Mesenchymal stem cell (in vitro differentiated cells and primary cell): ENCODE data around the gene APOA5.

Experiments
- DNase-seq: peaks from one replicate; pipeline ENCODE4 v3.0.0-alpha.2; 2013
- H2AFZ ChIP-seq: one replicate; pipeline ENCODE4 v1.6.1; 2013; ENCODE audit warnings: low read depth, mild to moderate bottlenecking, control low read depth, inconsistent platforms, low read length, moderate library complexity
- H2AK5ac ChIP-seq: 2 replicates; pipeline ENCODE4 v1.6.1; 2013; ENCODE audit warnings: low read length, moderate library complexity, mild to moderate bottlenecking, inconsistent platforms; ENCODE audit not compliant: severe bottlenecking
- H2BK120ac ChIP-seq: one replicate; pipeline ENCODE4 v1.6.1; 2013; ENCODE audit warnings: low read depth, mild to moderate bottlenecking, inconsistent platforms, low read length, moderate library complexity
- H2BK12ac ChIP-seq, 2 experiments: one replicate each; pipeline ENCODE4 v1.6.1; 2013; ENCODE audit warnings: inconsistent platforms in 2 of 2, low read length in 2 of 2, mild to moderate bottlenecking in 2 of 2, moderate library complexity in 2 of 2, control low read depth in 1 of 2
- H2BK15ac ChIP-seq: one replicate; pipeline ENCODE4 v1.6.1; 2013; ENCODE audit warnings: mild to moderate bottlenecking, low read depth, inconsistent platforms; ENCODE audit not compliant: poor library complexity, severe bottlenecking
- H2BK5ac ChIP-seq: 2 replicates; pipeline ENCODE4 v1.6.1; 2013; ENCODE audit warnings: low read depth, mild to moderate bottlenecking, low read length, control low read depth, inconsistent platforms; ENCODE audit not compliant: poor library complexity, severe bottlenecking
- H3K14ac ChIP-seq, 2 experiments: one replicate each; pipeline ENCODE4 v1.6.1; 2013; ENCODE audit warnings: inconsistent platforms in 2 of 2, low read length in 2 of 2, control low read depth in 1 of 2, mild to moderate bottlenecking in 1 of 2, moderate library complexity in 1 of 2
- H3K18ac ChIP-seq, 2 experiments: one replicate each; pipeline ENCODE4 v1.6.1; 2013; ENCODE audit warnings: inconsistent platforms in 2 of 2, low read length in 2 of 2, control low read depth in 1 of 2, low read depth in 1 of 2, mild to moderate bottlenecking in 1 of 2
- H3K23ac ChIP-seq, 2 experiments: one replicate each; pipeline ENCODE4 v1.6.1; 2013; ENCODE audit warnings: inconsistent platforms in 2 of 2, low read length in 2 of 2, mild to moderate bottlenecking in 2 of 2, moderate library complexity in 2 of 2, control low read depth in 1 of 2
- H3K27ac ChIP-seq: 2 replicates; pipeline ENCODE4 v1.5.1; 2013; ENCODE audit warnings: mild to moderate bottlenecking, moderate library complexity, low read length, control low read depth, inconsistent platforms; ENCODE audit not compliant: poor library complexity, severe bottlenecking
- H3K27me3 ChIP-seq, 2 experiments: 2 replicates each; pipeline versions ENCODE4 v1.6.1 to v1.7.0; 2013; ENCODE audit warnings: low read length in 2 of 2, mild to moderate bottlenecking in 2 of 2, moderate library complexity in 2 of 2, control low read depth in 1 of 2, inconsistent platforms in 1 of 2; ENCODE audit not compliant: control insufficient read depth in 1 of 2, insufficient read depth in 1 of 2
- H3K36me3 ChIP-seq, 2 experiments: 2 replicates each; pipeline versions ENCODE4 v1.6.1 to v1.7.0; 2013; ENCODE audit warnings: low read length in 2 of 2, control low read depth in 1 of 2, inconsistent platforms in 1 of 2, low read depth in 1 of 2, mild to moderate bottlenecking in 1 of 2; ENCODE audit not compliant: insufficient read depth in 2 of 2, control insufficient read depth in 1 of 2
- H3K4ac ChIP-seq, 2 experiments: one replicate each; pipeline ENCODE4 v1.6.1; 2013; ENCODE audit warnings: inconsistent platforms in 2 of 2, low read length in 2 of 2, mild to moderate bottlenecking in 2 of 2, moderate library complexity in 2 of 2, control low read depth in 1 of 2, low read depth in 1 of 2
- H3K4me1 ChIP-seq: 2 replicates; pipeline ENCODE4 v1.6.1; 2013; ENCODE audit warnings: low read depth, low read length, control low read depth; ENCODE audit not compliant: control insufficient read depth, insufficient read depth
- H3K4me2 ChIP-seq: 2 replicates; pipeline ENCODE4 v1.6.1; 2013; ENCODE audit warnings: low read length, mild to moderate bottlenecking, inconsistent platforms; ENCODE audit not compliant: poor library complexity, severe bottlenecking
- H3K4me3 ChIP-seq, 2 experiments: 2 replicates each; pipeline versions ENCODE4 v1.5.1 to v1.7.0; 2013; ENCODE audit warnings: low read length in 2 of 2, mild to moderate bottlenecking in 2 of 2, control low read depth in 1 of 2, low read depth in 1 of 2; ENCODE audit not compliant: insufficient read depth in 1 of 2
- H3K79me1 ChIP-seq: replicated peaks from 2 replicates; pipeline ENCODE4 v1.6.1; 2013; ENCODE audit warnings: mild to moderate bottlenecking, control low read depth, low read length, inconsistent platforms; ENCODE audit not compliant: poor library complexity, severe bottlenecking
- H3K9ac ChIP-seq: 2 replicates; pipeline ENCODE4 v1.7.0; 2013; ENCODE audit warnings: mild to moderate bottlenecking, low read length, moderate library complexity
- H3K9me3 ChIP-seq: 2 replicates; pipeline ENCODE4 v1.7.0; 2013; ENCODE audit warnings: mild to moderate bottlenecking, low read length; ENCODE audit not compliant: control insufficient read depth
- H4K8ac ChIP-seq: one replicate; pipeline ENCODE4 v1.6.1; 2013; ENCODE audit warnings: inconsistent platforms, mild to moderate bottlenecking, low read length, moderate library complexity
- H4K91ac ChIP-seq: one replicate; pipeline ENCODE4 v1.6.1; 2013; ENCODE audit warnings: mild to moderate bottlenecking, low read length, inconsistent platforms
- WGBS: methylation state at CpG from one replicate; pipeline ENCODE4 v1.1.7; 2013; ENCODE audit warnings: mixed read lengths; 5-methylcytosine and 5-hydroxymethylcytosine counted together

Gene APOA5

GRCh38 chr11:116811194-116811593, 19.5 kb upstream of the APOA5 start:
- H2BK12ac ChIP-seq = no peak overlapping the region
- H2AK5ac ChIP-seq = no peak overlapping the region
- H2BK15ac ChIP-seq = no peak overlapping the region
- no peak overlapping the region for H3K9ac ChIP-seq
- no peak overlapping the region for H2BK5ac ChIP-seq
- no peak overlapping the region for H3K4me2 ChIP-seq
- H3K18ac ChIP-seq = no peak overlapping the region
- H2AFZ ChIP-seq = no peak overlapping the region
- no peak overlapping the region for H3K4me3 ChIP-seq
- H3K36me3 ChIP-seq = no peaks in the 10 kb centered on the region
- H4K8ac ChIP-seq = no peak overlapping the region
- DNase-seq = no peak
- H3K79me1 ChIP-seq = no peaks in the 10 kb centered on the region
- H3K27me3 ChIP-seq = peaks cover 0 to 23% of the 10 kb centered on the region in 2 experiments
- WGBS = 80% methylated on average over 3 of the region's 3 CpGs
- no peak overlapping the region for H3K14ac ChIP-seq
- H3K4ac ChIP-seq = no peak overlapping the region
- H4K91ac ChIP-seq = no peak overlapping the region
- no peak overlapping the region for H3K23ac ChIP-seq
- no peak overlapping the region for H2BK120ac ChIP-seq
- no peaks in the 10 kb centered on the region for H3K9me3 ChIP-seq
- H3K4me1 ChIP-seq = no peaks in the 10 kb centered on the region
- no peak overlapping the region for H3K27ac ChIP-seq

GRCh38 chr11:116808262-116809175, 16.8 kb upstream of the APOA5 start:
- no peaks in the 10 kb centered on the region for H3K9me3 ChIP-seq
- H2BK15ac ChIP-seq = no peak overlapping the region
- H2BK5ac ChIP-seq = no peak overlapping the region
- no peak overlapping the region for H3K23ac ChIP-seq
- no peak for DNase-seq
- H2BK12ac ChIP-seq = no peak overlapping the region
- H3K79me1 ChIP-seq = no peaks in the 10 kb centered on the region
- peak overlapping the region; percentile 8 for H2AFZ ChIP-seq
- H3K4me1 ChIP-seq = no peaks in the 10 kb centered on the region
- no peak overlapping the region for H3K4ac ChIP-seq
- H3K18ac ChIP-seq = no peak overlapping the region
- H3K4me3 ChIP-seq = no peak overlapping the region
- H3K27me3 ChIP-seq = peaks cover 0 to 16% of the 10 kb centered on the region in 2 experiments
- WGBS = 89% methylated on average over 12 of the region's 14 CpGs
- H2BK120ac ChIP-seq = no peak overlapping the region
- no peak overlapping the region for H3K14ac ChIP-seq
- H2AK5ac ChIP-seq = no peak overlapping the region
- H3K27ac ChIP-seq = no peak overlapping the region
- H3K9ac ChIP-seq = no peak overlapping the region
- H4K8ac ChIP-seq = no peak overlapping the region
- H4K91ac ChIP-seq = no peak overlapping the region
- no peak overlapping the region for H3K4me2 ChIP-seq
- no peaks in the 10 kb centered on the region for H3K36me3 ChIP-seq

GRCh38 chr11:116807601-116808261, 16.1 kb upstream of the APOA5 start:
- Histone ChIP-seq H3K79me1 (no peaks in the 10 kb centered on the region), H2BK5ac (no peak overlapping the region), H3K9ac (no peak overlapping the region), H3K23ac (no peak overlapping the region), H3K27me3 (peaks cover 0 to 11% of the 10 kb centered on the region in 2 experiments), H3K4me2 (no peak overlapping the region), H4K91ac (no peak overlapping the region), H2BK12ac (no peak overlapping the region), H3K27ac (no peak overlapping the region), H3K4ac (no peak overlapping the region), H3K36me3 (no peaks in the 10 kb centered on the region), H3K4me3 (no peak overlapping the region), H2AK5ac (no peak overlapping the region), H3K18ac (no peak overlapping the region), H3K4me1 (no peaks in the 10 kb centered on the region), H2BK15ac (no peak overlapping the region), H4K8ac (no peak overlapping the region), H3K9me3 (no peaks in the 10 kb centered on the region), H2BK120ac (no peak overlapping the region), H2AFZ (no peak overlapping the region), H3K14ac (no peak overlapping the region)
- 93% methylated on average over 5 of the region's 6 CpGs for WGBS
- DNase-seq = no peak

- WGBS = 76% methylated on average over 3 of the region's 3 CpGs
- Histone ChIP-seq H3K4me1 (no peaks in the 10 kb centered on the region), H2BK120ac (no peak overlapping the region), H2AK5ac (no peak overlapping the region), H2BK12ac (no peak overlapping the region), H2BK15ac (no peak overlapping the region), H3K4ac (no peak overlapping the region), H3K79me1 (no peaks in the 10 kb centered on the region), H3K23ac (no peak overlapping the region), H3K18ac (no peak overlapping the region), H3K36me3 (no peaks in the 10 kb centered on the region), H3K9me3 (no peaks in the 10 kb centered on the region), H3K14ac (no peak overlapping the region), H4K91ac (no peak overlapping the region), H3K9ac (no peak overlapping the region), H2BK5ac (no peak overlapping the region), H3K4me3 (no peak overlapping the region), H4K8ac (no peak overlapping the region), H3K27me3 (peaks cover 0 to 11% of the 10 kb centered on the region in 2 experiments), H3K27ac (no peak overlapping the region), H2AFZ (no peak overlapping the region), H3K4me2 (no peak overlapping the region)
- no peak for DNase-seq
Measured at GRCh38 chr11:116804001-116804400, 12.3 kb upstream of the APOA5 start.
